Spleen (tissue), 7 donors: ENCODE results near the gene LRRTM4.

Source experiments
- POLR2A ChIP-seq, 3 donors: fragments of 450-650 bp; IDR thresholded peaks; one replicate each; pipeline ENCODE4 v1.5.1; 2017; ENCODE audit warnings: antibody characterized with exemption in 3 of 3, mild to moderate bottlenecking in 1 of 3
- POLR2AphosphoS5 ChIP-seq, 3 donors: sonication (generic); formaldehyde crosslinking; IDR thresholded peaks; one replicate each; pipeline ENCODE4 v1.5.1; 2017; ENCODE audit warnings: antibody characterized with exemption in 3 of 3
- TF ChIP-seq, protein P1 (sequence below), 11 experiments: fragments of 200-600 bp in 7 of 11; fragments of 450-650 bp in 4 of 11; sonication (generic) in 4 of 11; IDR thresholded peaks in 8 of 11; conservative IDR thresholded peaks in 3 of 11; 1 replicate in 7 of 11; 2 replicates in 4 of 11; pipeline versions ENCODE4 v1.4.0 to v1.8.0; 2016 to 2021; ENCODE audit warnings: antibody characterized with exemption in 11 of 11, inconsistent platforms in 4 of 11, mild to moderate bottlenecking in 1 of 11
- donor health status: DM: no; HTN: no; CAD: no; lungs with moderate emphysema.
- donor health status: DM: no; HTN: no; CAD: no.
- donor health status: DM: no; HTN: no; CAD: no.

GRCh38 chr2:77457665-77458064, 64.5 kb downstream of the LRRTM4 start:
- TF ChIP-seq, protein P1, sequence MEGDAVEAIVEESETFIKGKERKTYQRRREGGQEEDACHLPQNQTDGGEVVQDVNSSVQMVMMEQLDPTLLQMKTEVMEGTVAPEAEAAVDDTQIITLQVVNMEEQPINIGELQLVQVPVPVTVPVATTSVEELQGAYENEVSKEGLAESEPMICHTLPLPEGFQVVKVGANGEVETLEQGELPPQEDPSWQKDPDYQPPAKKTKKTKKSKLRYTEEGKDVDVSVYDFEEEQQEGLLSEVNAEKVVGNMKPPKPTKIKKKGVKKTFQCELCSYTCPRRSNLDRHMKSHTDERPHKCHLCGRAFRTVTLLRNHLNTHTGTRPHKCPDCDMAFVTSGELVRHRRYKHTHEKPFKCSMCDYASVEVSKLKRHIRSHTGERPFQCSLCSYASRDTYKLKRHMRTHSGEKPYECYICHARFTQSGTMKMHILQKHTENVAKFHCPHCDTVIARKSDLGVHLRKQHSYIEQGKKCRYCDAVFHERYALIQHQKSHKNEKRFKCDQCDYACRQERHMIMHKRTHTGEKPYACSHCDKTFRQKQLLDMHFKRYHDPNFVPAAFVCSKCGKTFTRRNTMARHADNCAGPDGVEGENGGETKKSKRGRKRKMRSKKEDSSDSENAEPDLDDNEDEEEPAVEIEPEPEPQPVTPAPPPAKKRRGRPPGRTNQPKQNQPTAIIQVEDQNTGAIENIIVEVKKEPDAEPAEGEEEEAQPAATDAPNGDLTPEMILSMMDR (IDR thresholded peaks at IDR 0.05 in 8 of 11, conservative IDR thresholded peaks at IDR 0.05 in 3 of 11), result no peak
- TF ChIP-seq POLR2A (IDR thresholded peaks at IDR 0.05) (no peak), POLR2AphosphoS5 (IDR thresholded peaks at IDR 0.05) (no peak)
